Measurements from ENCODE around the gene MED14.

The MED14 gene

DNA sequence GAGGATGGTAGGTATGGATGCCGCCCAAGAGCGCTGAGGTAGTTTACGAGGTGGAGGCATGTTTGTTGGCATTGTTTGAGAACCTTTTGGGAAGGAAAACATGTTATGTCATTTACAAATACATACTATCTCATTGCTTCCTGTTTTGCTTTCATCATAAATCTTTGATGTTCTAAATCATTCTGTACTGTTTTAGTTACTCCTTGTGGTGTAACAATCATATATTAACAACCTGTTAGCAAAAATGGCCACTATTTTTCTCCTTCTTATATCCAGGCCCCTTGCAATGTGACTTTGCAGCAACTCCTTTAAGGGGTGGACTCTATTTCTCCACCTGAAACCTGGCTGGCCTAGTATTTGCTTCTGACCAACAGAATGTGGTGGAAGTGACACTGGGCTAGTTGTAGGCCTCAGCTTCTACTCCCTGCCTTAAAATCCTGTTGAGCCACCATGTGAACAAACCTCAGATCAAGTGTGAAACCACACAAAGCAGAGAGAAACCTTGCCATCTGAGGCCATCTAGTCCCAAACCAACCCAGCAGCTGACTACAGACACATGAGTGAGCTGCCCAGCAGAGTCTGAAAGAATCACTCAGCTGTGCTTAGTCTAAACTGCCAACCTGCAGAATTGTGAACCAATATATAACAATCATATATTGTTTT, 72.1 kb downstream of the MED14 start:
- no peak for DNase-seq

DNA sequence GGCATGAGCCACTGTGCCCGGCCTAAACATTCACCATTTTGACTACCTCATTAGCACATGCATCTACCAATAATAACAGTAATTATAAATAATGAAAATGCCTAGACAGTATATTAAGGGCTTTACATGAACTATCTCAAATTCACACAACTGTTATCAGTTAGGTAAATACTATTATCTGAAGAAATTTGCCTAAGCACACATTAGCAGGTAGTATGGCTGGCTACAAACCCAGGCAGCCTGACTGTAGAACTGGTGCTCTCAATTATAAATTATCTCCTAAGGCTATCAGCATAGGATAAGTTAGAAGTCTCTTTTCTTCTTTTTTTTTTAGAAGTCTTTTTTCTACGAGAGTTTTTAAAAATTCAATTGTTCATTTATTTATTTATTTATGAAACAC, 73.9 kb downstream of the MED14 start:
- no peak for DNase-seq

DNA sequence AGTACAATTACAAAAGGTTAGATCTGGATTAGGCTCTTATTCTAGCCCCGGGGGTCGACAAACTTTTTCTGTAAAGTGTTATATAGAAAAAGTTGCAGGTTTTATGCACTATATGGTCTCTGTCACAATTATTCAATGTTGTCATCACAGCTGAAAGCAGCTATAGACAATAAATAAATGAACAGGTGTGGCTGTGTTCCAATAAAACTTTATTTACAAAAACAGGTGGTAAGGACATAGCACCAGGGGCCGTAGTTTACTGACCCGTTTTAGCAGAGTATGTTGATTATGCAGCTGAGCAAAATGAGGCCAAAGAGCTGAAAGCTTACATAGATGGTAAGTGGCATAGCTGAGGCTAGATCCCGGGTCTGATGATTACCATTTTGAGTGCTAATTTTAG, 75.0 kb downstream of the MED14 start:
- DNase-seq = no peak

DNA sequence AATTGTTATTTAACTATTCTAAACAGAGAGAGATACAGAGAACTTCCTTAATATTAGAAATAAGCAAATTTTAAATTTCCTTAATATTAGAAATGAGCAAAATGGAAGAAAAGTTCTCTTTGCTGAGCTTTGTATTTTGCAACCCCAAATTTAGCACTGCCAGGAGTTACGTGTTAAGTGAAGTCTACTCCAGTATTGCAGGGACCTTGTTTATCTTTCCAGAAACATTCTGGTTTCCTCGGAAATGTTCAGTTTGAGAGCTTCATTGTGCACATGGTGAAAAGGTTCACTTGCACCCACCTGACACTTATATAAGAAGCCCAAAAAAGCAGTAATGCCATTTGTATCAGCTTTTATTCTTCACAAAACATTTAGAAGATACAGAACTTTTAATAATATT, 81.8 kb downstream of the MED14 start:
- DNase-seq = no peak

DNA sequence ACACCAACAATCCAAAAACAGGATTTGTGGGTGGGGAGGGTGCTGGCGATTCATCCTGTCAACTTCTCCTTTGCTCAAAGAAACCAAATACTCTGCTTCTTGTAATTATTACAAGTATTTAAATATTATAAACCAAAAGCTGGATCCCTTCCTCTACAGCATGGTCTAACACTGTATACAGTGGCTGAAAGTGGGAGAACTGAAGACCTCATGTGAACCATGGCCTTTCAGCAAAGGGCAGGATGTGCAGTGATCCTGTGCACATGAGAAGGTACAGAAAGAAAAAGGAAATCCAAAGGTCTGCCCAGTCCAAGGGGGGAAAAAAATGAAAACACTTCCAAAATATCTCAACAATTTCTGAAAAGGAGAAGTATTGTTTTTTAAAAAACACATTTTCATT, 82.7 kb downstream of the MED14 start:
- no peak for DNase-seq

DNA sequence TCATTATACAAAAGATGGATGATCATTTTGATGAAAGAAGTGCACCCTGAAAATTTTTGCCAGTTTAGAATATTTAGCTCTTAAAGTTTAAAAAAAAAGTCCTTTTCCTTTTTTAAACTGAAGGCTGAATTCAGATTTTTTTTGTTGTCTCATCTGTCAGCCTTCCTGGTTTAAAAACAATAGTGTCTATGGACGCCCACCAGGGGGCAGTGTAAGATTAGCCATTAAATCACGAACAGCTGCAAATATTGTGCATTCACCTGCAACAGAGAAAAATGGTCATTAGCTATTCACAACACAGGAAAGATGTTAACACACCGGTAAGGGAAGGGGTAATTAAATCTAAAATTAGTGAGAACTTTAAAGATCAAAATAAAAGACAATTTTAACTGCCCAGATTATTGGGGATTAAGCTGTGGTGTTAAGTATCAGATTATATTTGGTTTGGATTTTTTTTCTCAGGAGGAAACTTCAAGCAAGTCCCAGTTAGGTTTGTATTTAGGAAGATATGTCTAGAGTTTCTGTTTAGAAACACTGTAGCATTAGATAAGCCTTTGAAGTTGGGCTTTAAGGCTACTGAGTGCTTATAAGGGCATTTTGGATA, 83.6 kb downstream of the MED14 start:
- DNase-seq = peak; percentile 68

DNA sequence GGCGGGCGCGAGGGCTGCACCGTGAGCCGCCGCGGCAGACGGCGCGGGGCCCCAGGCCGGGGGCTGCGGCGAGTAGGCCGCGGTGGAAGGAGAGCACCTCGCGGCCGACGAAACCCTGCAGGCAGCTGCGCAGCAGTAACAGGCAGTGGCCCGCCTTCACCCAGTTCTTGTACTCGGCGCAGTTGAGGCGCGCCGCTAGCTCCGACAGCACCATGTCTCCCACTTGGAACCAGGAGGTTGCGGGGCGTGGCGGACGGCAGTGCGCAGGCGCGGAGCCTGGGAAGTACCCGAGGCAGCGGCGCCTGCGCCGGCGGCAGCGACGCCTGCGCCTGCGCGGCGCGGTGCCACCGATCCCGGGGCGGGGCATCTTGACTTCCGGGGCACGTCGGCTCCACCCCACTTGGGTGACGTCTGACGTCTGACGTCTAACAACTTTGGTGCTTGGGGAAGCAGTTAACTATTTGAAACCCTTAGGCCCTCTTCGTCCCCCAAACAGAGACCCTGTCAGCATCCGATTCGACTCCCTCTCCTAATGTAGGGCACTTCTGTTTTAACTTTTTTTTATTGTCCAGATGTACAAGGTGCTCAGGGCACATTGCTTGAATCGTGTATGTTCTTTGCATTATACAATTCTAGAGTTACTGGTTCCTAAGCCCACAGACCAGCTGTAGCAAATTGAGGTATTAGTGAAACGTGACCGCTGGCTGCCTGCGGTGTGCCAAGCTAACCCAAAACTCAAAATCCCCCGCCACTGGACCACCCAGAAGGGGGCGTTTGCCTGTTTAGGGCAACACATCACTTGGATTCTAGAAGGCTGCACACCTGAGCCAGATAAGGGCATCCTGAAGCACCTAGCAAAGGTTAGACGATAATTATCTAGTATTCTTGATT, 87.8 kb downstream of the MED14 start, which contains the start of gene CXorf38:
Gene CXorf38, minus strand, starts transcription at position 255 of the 891 bp plus-strand sequence. Its CDS starts 41 bp downstream, at position 214.
- DNase-seq = peak; percentile 80

DNA sequence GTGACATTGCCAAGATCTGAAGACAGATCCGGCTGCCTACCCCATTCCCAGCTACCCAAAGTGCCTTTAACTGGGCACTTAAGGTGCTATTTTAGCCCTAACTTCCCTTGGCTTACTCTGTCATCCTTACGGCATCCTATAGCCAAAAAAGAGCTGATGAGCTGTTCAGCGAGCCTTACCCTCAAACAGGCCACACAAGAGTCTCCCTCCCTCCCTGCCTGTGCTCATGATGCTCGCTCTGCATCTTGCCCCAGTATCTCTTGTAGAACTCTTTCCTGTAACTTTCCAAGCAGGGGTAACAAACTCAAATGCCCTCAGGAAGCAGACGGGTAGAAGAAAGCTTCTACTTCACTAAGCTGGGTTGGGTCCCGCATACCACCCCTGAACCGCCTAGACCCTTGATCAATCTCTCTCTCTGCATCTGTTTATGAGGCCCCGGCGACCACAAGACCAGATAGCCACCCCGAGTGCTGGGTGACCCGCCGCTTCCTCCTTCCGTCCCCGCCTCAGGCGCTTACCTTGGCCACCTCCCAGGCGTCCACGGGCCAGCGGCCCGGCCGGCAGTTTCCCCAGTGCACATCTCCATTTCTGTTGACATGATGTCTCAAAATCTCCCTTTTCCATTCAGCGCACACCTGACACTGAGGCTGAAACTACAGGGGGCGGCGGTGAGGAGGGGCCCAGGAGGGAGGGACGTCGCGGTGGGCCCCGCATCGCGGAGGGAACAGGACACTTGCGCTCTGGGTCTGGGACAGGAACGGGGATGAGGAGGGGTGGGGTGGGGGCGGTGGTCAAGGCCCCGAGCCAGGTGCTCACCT, 88.6 kb downstream of the MED14 start:
- no peak for DNase-seq

DNA sequence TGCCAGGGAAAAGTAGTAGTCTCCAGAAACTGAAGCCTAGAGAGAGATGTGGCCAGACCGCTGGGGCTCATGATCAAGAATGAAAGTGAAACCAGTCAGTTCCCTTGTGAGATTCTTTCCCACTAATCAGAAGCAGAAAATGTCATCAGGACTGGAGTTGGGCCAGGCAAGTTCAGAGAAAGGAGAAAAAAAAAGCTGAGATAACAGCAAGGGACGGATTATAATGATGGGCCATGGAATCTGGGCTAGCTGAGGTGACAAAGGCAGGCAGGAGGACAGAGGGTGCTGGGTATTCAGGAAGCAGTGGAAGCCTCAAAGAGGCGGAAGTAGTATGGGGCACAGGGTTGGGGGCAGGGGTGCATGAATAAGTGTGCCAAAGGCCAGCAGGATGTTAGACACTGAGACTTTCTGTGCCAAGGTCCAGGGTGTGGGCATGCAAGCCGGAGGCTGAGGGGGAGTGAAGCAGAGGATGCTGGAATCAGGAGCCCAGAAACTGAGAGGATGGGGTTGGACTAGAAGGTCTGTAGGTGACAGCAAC, 90.5 kb downstream of the MED14 start:
- DNase-seq = no peak

DNA sequence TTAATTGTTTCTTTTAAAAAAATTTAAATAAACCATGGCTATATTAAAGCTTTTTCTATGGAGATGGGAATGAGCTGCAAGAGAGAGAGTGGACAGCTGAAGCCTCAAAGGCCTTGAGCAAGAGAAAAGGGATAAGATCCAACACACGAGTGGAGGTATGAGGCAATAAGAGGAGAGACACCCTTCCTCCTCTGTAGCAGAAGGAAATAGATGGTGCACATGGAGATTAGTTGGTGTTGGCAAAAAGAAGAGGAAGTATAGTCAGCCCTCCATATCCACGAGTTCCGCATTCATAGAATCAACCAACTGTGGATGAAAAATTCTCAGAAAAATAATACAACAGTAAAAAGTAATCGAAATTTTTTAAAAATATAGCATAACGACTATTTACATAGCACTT, 91.2 kb downstream of the MED14 start:
- no peak for DNase-seq

DNA sequence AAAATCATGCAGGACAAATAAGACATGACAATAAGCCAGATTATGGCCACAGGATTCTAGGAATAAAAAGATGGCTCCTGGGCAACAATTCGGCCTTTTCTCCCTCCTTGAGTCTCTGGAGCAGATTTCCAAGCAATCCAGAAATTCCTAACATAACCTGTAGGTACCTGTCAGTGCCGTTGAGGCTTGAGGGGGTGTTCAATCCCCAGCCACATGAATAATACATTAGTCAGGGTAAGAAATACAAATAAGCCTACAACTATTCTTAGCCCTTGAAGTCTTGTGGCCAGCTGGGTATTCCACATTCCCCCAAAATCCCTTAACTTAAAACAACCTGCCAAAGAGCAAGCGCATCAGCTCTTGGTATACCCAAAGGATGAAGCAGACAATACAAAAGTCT, 97.7 kb downstream of the MED14 start:
- no peak for DNase-seq

DNA sequence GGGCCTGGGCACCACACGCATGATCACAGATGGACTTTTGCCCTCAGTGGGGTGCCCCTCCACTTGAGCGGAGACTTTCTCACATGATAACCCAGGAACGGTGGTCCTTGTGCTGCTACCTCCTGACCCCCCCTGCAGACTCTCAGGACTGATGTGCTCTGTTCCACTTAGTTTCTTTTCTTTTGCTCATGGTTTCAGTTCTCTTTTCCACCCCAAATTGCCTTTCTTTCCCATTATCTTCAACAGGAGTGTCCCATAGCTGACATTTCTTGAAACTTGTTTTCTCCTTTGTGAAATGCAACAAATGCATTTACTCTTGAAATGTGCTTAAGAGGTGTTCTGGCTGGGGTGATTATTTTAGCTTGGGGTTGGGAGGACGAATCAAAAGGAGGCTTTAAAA, 103.1 kb downstream of the MED14 start:
- no peak for DNase-seq

DNA sequence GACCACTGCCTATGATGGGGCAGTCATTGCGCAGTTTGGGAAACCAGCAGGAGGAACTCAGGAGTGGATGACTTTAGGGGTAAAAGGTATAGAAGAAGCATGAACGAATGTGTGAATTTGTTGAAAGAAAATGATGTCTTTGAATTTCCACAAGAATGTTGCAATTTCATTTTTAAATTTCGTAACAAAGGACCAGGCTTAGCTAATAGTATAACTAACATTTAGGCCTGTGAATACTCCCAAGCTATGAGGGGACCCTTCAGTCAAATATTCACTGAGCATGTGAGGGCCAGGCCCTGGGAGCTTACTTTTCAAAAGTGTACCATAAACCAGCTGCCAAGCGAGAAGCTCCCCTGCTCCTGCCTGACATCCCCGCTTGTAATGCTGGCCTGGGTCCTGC, 106.8 kb downstream of the MED14 start:
- no peak for DNase-seq

DNA sequence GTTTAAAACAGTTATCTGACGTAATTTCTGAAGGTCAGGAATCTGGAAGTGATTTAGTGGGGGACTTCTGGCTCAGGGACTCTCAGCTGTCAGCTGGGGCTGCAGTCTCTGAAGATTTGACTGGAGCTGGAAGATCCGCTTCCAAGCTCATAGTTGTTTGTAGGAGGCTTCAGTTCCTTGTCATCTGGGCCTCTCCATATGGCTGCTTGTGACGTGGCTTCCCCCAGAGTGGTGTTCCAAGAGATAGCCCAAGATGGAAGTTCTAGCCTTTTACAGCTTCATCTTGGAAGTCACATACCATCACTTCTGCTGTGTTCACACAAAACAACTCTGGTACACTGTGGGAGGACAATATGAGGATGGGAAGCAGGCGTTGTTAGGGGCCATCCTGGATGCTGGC, 110.0 kb downstream of the MED14 start:
- DNase-seq = no peak

DNA sequence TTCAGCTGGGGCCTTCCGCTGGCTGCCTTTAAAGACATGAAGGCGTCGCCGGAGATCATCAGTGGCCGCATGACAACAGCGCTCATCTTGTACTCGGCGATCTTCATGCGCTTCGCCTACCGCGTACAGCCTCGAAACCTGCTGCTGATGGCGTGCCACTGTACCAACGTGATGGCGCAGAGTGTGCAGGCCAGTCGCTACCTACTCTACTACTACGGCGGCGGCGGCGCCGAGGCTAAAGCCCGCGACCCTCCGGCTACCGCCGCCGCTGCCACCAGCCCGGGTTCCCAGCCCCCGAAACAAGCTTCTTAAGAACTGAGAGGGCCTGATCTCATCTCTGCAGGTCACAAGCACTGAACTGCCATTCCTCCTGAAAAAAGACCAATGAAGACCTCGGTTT, 111.7 kb downstream of the MED14 start:
- DNase-seq = no peak

DNA sequence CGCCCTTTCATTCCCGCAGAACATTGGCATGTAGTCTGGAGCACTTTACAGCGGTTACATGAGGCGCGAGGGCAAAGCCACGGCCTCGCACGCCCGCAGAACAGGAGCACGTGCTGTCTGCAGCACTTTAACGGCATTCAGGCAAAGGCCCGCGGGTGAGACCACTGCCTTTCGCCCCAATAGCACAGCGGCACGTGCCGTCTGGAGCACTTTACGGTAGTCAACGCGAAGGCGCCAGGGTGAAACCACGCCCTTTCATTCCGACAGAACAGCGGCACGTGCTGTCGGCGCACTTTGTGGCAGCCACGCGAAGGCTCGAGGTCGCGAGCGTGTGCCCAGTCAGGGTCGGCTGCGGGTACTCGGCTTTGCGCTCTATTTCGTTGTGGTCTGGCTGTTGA, 112.2 kb downstream of the MED14 start, which contains the start of gene MPC1L:
Gene MPC1L, plus strand, starts transcription at position 290 of the 398 bp plus-strand sequence. CDS start 138 bp downstream, outside the sequence.
- DNase-seq = no peak

DNA sequence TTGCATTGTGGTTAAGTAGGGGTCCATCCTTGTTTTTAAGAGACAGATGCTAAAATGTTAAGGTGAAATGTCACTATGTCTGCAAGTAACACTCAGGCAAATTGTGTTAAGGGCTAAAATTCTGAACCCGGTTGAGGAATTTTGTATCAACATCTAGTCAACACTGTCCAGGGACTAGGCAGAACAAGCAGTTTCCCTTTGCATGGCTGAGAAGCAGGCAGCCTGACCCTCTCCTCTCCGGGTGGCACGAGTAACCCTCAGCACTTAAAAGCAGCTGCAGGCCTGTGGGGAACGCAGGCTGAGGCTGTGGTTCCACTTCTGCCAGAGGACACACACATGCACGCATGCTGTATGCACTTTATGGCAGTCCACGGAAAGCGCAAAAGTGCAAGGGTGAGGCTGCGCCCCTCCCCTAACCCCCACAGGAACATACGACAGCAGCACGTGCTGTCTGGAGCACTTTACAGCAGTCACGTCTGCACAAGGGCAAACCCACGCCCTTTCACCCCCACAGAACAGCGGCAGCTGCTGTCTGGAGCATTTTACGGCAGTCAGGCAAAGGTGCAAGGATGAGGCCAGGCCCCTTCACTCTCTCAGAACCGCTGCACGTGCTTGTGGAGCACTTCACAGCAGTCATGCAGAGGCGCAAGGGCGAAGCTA, 112.7 kb downstream of the MED14 start:
- no peak for DNase-seq

DNA sequence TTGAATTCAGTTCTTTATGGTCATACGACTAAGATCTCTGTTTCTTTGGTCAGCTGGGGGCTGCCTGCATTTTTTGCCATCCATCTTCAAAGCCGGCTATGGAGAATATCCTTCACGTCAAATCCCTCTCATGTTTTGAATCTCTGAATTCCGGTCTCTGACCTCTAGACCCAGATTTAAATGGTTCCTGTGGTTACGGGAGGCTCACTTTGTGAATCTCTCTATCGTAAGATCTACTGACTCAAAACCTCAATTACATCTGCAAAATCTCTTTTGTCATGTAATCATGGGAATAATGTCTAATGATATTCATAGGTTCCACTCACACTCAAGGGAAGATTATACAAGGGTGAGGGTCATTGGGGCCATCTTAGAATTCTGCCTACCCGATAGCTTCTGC, 117.8 kb downstream of the MED14 start:
- DNase-seq = no peak

DNA sequence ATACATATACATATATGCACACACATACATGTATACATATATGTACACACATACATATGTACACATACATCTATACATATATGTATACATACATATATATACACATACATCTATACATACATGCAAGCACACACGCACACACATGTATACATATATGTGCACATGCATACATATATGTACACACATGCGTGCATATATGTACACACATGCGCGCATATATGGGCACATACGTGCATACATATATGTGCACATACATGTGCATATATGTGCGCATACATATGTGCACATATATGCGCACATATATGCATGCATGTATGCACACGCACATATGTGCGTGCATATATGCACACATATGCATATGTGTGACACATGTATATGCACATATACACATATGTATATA, 119.4 kb downstream of the MED14 start:
- no peak for DNase-seq

DNA sequence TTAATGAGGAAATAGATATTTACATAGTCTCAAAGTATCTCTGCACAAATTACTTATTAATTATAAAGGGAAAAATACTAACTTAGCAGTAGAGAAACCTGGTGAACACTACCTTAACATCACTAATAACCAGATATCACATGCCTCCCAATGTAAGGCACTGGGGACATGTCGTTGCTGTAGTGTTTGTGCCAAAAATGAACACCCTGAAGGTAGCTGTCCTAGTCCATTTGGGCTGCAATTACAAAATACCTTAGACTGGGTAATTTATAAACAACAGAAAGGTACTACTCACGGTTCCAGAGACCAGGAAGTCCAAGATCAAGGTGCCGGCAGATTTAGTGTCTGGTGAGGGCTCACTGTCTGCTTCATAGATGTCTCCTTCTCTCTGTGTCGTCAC, 122.8 kb downstream of the MED14 start:
- no peak for DNase-seq

DNA sequence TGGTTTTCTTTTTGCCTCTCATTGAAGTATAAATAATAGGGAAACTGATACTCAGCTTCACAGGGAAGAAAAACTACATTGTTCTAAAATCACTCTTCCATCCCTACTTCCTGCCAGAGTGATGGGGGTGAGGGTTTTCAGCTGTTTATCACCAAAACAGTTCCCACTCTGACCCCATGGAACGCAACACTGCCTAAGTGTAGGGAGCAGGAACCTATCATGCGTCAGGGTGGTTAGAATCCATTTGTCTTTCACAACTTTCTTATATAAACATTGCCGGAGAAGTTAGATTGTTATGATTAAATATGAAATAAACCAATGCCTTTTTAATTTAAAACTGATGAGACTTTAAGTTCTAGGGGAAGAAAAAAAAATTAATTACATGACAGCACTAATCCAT, 128.0 kb downstream of the MED14 start:
- no peak for DNase-seq

DNA sequence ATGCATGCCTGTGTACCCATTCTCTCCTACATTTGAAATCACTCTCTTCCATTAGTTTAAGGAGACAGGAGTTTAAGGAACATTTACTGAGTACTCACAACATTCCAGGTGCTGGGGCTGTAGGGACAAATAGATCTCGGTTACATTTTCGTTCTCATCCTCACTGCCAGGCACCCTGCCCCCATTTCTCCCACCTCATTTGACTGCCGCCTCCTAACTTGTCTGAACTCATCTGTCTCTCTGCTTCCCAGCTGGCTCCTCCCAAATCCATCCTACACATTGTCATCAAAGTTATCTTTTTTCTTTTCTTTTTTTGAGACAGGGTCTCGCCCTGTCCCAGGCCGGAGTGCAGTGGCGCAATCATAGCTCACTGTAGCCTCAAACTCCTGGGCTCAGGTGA, 131.9 kb downstream of the MED14 start:
- DNase-seq = no peak
